NCI-H345 treated with DMSO at 0.1 percent for 48 hours (cell line): Measurements from ENCODE around the gene GPA33.
A peak's percentile ranks its signal among the peaks of the same experiment; 100 is the strongest.
"Not testable (repeated sequence)": the region's sequence is repeated elsewhere in the genome, so short reads cannot be mapped to it uniquely, and the experiment has no call there.

ENCODE experiments used
- DNase-seq: peaks from one replicate; lab custom pipeline; 2025; ENCODE audit not compliant: unreplicated experiment; lab: John Stamatoyannopoulos, UW

The GPA33 gene

GRCh38 chr1:167059045-167059808, 30.9 kb downstream of the GPA33 start:
- peak; percentile 49 for DNase-seq

DNA sequence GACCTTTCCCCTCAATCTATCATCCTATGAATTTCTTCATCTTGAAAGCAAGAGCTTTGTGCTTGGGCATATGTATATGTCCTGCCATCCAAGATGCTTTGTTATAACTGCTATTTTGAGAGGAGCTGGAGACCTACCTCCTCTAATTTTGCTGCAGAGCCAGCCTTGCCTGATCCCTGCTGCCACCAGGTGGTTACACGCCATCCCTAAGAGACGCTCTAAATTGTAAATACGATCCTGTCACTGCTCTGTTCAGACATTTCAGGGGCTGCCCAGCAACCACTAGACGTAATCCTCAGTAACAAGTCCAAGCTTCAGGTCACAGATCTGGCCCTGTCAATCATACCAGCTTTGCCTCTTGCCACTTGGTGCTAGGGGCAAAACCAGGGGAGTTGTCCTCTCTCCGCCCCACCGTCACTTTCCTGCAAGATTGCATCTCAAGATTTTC, 32.9 kb downstream of the GPA33 start:
- DNase-seq = peak; percentile 85

DNA sequence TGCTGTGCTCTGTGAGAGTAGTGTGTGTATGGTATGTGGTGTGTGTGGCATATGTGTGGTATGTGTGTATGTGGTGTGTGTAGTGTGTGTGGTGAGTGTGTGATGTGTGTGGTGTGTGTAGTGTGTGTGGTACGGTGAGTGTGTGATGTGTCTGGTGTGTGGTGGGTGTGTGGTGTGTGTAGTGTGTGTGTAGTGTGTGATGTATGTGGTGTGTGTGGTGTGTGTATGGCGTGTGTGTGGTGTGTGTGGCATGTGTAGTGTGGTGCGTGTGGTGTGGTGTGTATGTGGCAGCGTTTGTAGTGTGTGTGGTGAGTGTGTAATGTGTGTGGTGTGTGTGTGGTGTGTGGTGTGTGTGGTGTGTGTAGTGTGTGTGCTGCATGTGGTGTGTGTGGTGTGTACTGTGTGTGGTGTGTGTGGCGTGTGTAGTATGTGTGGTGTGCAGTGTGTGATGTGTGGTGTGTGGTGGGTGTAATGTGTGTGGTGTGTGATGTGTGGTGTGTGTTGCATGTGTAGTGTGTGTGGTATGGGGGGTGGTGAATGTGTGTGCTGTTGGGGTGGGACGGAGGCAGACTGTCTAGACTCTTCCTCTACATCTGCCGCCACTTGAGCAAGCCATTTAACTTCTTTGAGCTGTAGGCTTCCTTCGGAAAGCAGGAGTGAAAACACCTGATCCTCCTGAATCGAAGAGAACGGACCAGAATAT, 33.5 kb downstream of the GPA33 start:
- DNase-seq = no peak

- DNase-seq = no peak
These were observed 35.1 kb downstream of the GPA33 start for GRCh38 chr1:167054946-167055630.

- DNase-seq = no peak
These were observed 35.6 kb downstream of the GPA33 start for GRCh38 chr1:167054531-167054930.

DNA sequence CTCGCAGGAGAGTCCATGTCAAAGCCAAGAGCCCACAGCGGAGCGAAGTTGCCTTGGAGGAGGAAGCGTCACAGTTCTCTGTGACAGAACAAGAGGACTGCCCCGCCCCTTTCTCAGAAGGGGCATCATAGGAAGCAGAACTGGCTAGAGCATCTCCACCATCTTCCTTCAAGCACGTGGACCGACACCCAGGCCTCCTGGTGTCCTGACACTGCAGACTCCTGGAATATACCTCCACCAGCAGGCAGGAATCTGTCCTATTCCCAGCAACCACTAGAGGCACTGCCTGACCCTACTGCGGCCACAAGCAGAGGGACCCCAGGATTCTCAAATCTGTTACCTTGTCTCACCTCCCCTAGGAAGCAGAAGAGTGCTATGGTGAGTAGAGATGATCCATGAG, 37.8 kb downstream of the GPA33 start:
- DNase-seq = no peak

DNA sequence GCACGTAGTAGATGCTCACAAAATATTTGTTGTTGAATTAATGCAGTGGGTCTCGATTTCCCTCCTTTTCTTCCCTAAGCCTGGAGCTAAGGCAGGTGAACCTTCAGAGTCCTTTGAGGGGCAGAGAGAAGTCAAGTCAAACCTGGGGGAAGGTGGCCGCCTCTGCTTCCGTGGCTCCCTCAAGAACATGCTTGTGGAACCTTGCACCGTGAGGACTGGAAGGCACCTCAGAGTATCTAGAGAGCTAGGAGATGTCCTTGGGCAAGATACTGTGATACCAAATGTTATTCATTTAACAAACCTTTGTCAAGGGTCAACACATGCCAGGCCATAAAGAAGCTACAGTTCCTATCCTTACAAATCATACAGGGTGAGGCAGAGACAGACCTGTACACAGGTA, 38.3 kb downstream of the GPA33 start:
- DNase-seq = no peak

GRCh38 chr1:167043752-167044488, 46.3 kb downstream of the GPA33 start:
- peak; percentile 81 for DNase-seq

DNA sequence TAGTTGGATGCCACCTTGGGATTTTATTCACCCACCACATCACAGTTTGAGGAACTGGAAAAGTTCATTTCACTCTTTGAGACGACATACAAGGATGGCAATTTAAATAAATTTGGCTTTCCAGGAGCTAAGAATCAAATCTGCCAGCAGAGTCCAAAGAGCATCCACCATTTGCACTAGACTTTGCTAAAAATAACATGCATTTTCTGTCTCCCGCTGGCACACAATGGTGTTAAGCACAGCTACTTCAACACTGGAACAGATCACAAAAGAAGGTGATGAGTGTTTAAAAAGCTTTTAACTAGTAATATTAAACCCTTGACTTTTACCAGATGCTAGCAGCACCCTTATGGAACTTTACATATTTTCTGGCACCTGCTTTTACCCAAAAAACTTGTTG, 56.5 kb downstream of the GPA33 start:
- DNase-seq = peak; percentile 60

- not testable (repeated sequence) for DNase-seq
These were observed 60.6 kb downstream of the GPA33 start for GRCh38 chr1:167029553-167029952.

DNA sequence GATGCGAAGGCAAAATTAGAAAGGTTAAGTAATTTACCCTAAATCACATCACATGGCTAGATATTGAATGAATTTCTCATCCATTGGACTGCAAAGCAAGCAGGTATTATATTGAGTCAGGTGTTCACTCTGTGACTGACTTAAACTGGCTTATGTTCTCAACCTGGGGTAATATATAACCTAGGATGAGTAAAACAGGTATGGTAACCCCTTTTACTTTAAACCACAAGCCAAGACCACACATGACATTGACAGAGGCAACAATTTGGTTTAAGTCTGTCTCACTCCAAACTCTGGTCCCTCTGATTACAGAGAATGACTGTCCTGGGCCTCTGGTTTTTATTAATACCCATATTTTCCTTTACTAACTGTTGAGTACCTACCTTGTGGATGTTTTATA, 67.8 kb downstream of the GPA33 start:
- no peak for DNase-seq

DNA sequence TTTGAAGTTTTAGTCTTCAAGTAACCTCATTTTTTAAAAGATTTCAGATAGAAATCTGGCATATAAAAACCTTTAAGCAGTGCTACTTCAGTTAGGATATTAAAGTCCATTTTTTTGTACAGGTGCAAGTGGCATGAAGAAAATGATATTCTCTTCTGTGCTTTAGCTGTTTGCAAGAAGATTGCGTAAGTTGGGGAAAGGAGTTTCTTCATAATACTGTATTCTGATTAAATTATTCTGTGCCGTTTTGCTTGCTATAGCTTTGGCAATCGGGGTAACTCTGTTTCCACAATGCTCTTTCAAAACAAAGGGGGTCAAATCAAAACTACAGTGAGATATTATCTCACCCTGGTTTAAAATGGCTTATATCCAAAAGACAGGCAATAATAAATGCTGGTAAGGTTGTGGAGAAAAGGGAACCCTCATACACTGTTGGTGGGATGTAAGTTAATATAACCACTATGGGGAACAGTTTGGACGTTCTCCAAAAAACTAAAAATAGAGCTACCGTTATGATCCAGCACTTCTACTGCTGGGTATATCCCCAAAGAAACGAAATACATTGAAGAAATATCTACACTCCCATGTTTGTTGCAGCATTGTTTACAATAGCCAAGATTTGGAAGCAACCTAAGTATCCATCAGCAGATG, 74.0 kb downstream of the GPA33 start:
- no peak for DNase-seq

DNA sequence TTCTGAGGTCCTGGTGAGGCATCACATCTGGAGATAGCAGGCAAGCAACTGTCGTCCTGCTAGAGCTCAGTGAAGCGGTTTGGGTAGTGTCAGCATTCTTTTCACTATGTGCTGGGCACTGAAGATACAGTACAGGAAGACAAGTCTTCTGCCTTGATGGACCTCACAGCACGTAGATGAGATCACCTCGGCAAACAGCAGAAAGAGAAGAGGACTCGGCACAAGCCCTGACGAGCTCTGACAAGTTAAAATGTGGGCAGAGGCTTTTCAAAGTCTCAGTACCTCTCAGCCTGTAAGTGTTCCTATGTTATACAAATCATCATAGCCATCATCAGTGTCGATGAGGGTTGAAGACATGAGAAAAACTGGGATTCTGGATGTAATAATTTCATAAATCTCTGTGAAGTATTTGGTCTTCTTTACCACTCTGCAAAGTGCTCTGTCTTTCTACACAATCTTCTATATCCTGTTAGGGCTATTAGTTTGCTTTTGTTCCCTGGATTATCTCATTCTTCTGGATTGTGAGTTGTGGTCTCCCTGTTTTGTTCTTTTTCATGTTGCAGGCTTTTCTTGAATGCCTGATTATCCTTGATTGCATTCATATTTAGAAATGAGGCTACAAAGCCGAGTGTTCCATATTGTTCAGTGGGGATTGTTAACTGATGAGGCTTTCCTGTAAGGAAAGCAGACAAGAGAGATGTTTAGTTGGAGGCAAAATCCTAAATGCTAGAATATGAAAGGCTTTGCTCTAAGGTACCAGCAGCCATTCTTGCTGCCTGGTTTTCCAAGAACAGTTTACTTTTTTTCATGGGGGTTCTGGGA, 76.9 kb downstream of the GPA33 start:
- DNase-seq = no peak

GRCh38 chr1:167012570-167012969, 77.6 kb downstream of the GPA33 start:
- no peak for DNase-seq

- DNase-seq = no peak
These were observed 78.5 kb downstream of the GPA33 start for GRCh38 chr1:167011560-167012191.

DNA sequence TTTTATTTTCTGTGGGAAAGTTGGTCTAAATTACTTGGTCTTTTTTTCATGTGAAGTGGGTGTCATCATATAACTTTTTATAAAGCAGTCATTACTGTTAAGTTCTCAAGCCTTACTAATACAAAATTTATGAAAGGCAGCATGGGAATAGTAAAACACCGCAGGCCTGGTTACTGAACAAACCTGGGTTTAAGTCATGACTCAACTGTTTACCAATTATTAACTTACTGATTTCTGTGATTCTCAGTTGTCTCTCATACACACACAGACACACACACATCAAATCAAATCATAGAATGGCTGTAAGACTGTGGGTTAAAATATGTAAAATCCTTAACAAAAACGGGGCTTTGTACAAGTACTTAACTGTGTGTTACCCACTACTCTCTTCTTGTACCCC, 86.5 kb downstream of the GPA33 start:
- no peak for DNase-seq
